Pancreas (tissue), 10 donors: ENCODE measurements around the gene DUSP16. TPM values are rescaled to one million over a fixed set of nuclear protein-coding genes. Genes with fewer than 3 reads are reported as not detected.

ENCODE experiments used
- ATAC-seq, 4 donors: fragments of 200-7000 bp; cut with Tn5 transposase; one replicate each; pipeline versions ENCODE4 v1.8.0 to v1.9.1; 2020; ENCODE audit warnings: mild to moderate bottlenecking in 4 of 4, moderate library complexity in 4 of 4
- DNase-seq, 6 donors: peaks; one replicate each; pipeline ENCODE4 v3.0.0-alpha.2; 2020
- FAIRE-seq: peaks from 2 replicates; lab custom pipeline; 2012; peaks lifted over from hg19 to GRCh38; lab: Jason Lieb, UNC
- H3K27ac ChIP-seq, 4 donors: fragments of 200-600 bp; sonication (generic); 1 replicate in 3 of 4; 2 replicates in 1 of 4; pipeline versions ENCODE4 v1.5.0 to v1.8.0; 2020
- H3K27me3 ChIP-seq, 4 donors: fragments of 200-600 bp; one replicate each; pipeline ENCODE4 v1.8.0; 2021
- H3K36me3 ChIP-seq, 3 donors: fragments of 200-600 bp; sonication (generic) in 1 of 3; one replicate each; pipeline versions ENCODE4 v1.5.0 to v1.8.0; 2020 to 2021
- H3K4me1 ChIP-seq, 3 donors: fragments of 200-600 bp; one replicate each; pipeline ENCODE4 v1.8.0; 2021
- H3K4me3 ChIP-seq, 4 donors: fragments of 200-600 bp; sonication (generic) in 2 of 4; one replicate each; pipeline versions ENCODE4 v1.5.0 to v1.8.0; 2020 to 2021
- H3K9me3 ChIP-seq, 4 donors: fragments of 200-600 bp; one replicate each; pipeline ENCODE4 v1.8.0; 2021
- WGBS, 2 donors: extraction: QIAGEN DNeasy Blood & Tissue Kit; methylation state at CpG; one replicate each; pipeline ENCODE4 v1.1.7; 2013; 5-methylcytosine and 5-hydroxymethylcytosine counted together
- intact Hi-C, 3 donors: fragments of 100-400 bp; cut with DNase I; formaldehyde crosslinking; loops; one replicate each; pipeline versions ENCODE4 v1.11.1 to v1.14.2; 2022
- polyA plus RNA-seq, 2 donors: library from polyadenylated mRNA; stranded (reverse); fragments of 200-250 nt; gene quantifications; one replicate each; pipeline ENCODE4 v1.2.3, GENCODE V29; 2013
- total RNA-seq, 6 donors: library from RNA; stranded (reverse); fragmentation: NEBNext Ultra II Directional in 4 of 6; extraction: Animal tissue kit (Norgen Biotek cat#: 25700) in 4 of 6; gene quantifications; one replicate each; pipeline versions ENCODE4 v1.2.1 to v1.2.4, GENCODE V29; 2021 to 2023
- TF ChIP-seq, protein P1 (sequence below), 4 donors: fragments of 200-600 bp; sonication (generic) in 3 of 4; IDR thresholded peaks; one replicate each; pipeline versions ENCODE4 v1.5.0 to v1.8.0; 2021; ENCODE audit warnings: antibody characterized with exemption in 4 of 4
- donor health status: healthy with polysubstance abuse.
- donor health status: DM: no; HTN: no; CAD: no; lungs with moderate emphysema.
- donor health status: DM: no; HTN: no; CAD: no.
- donor health status: control.
- donor health status: control.
- donor health status: Bipolar disorder and iron deficiency.
- donor health status: DM: yes; HTN: yes; CAD: no.
- donor health status: DM: no; HTN: no; CAD: no.
- donor health status: DM: no; HTN: no; CAD: no.
- donor health status: DM: yes; HTN: yes; CAD: no.

Gene DUSP16
- total and polyA plus RNA-seq, 8 donors, result 5.8 to 38.7 (median 26.5) TPM

DNA sequence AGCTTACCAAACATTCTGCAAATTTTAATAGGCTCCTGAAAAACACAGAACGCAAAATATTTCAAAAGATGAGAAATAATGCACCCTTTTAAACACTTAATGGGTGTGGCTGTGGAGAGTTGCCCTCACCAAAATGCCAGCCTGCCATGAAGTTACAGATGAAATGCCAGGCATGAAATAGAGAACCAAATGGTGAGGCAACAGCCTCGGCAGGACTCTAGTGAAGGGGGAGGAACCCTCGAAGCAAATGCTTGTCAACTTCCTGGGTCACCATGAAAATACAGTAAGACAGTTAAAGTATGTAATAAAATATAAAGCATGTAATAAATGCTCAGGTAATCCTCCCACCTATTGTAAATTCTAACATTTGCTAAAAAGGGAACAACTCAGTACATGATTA is 24.1 kb downstream of the DUSP16 start:
- no peaks in the 10 kb centered on the region for H3K27me3 ChIP-seq
- intact Hi-C loops, result no loop called here
- ATAC-seq, result no peak
- no peak for DNase-seq
- 61 to 74% methylated on average over 3 of the region's 3 CpGs for WGBS, 2 donors
- H3K4me3 ChIP-seq, result no peak overlapping the region
- peak overlapping the region in 2 of 4 donors; percentile 14 to 38 for H3K27ac ChIP-seq
- no peaks in the 10 kb centered on the region for H3K36me3 ChIP-seq
- H3K9me3 ChIP-seq, result no peaks in the 10 kb centered on the region
- FAIRE-seq, result no peak
- H3K4me1 ChIP-seq, result peaks cover 22 to 40% (median 30%) of the 10 kb centered on the region in 3 donors
- TF ChIP-seq, protein P1, sequence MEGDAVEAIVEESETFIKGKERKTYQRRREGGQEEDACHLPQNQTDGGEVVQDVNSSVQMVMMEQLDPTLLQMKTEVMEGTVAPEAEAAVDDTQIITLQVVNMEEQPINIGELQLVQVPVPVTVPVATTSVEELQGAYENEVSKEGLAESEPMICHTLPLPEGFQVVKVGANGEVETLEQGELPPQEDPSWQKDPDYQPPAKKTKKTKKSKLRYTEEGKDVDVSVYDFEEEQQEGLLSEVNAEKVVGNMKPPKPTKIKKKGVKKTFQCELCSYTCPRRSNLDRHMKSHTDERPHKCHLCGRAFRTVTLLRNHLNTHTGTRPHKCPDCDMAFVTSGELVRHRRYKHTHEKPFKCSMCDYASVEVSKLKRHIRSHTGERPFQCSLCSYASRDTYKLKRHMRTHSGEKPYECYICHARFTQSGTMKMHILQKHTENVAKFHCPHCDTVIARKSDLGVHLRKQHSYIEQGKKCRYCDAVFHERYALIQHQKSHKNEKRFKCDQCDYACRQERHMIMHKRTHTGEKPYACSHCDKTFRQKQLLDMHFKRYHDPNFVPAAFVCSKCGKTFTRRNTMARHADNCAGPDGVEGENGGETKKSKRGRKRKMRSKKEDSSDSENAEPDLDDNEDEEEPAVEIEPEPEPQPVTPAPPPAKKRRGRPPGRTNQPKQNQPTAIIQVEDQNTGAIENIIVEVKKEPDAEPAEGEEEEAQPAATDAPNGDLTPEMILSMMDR (IDR thresholded peaks at IDR 0.05), result no peak

DNA sequence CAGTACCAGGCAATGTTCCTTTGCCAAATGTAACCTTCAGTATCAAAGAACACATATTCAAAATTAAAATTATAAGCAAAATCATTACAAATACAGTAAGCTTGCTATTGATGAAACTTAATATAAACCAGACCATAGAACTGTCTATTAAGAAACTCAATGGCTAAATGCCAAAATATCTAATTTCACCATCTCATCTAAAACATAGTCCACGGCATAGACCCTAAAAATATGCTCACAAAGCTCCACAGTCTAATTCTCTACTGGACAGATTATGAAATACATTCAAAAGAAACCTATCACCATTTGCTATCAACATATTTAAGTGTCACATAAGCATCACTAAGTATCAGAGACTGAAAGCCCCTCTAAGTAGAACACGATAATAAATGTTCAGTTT is 25.2 kb downstream of the DUSP16 start:
- H3K36me3 ChIP-seq, result no peaks in the 10 kb centered on the region
- H3K4me3 ChIP-seq, result no peak overlapping the region
- H3K4me1 ChIP-seq, result peaks cover 33 to 44% (median 38%) of the 10 kb centered on the region in 3 donors
- TF ChIP-seq, protein P1 (IDR thresholded peaks at IDR 0.05), result no peak
- no peaks in the 10 kb centered on the region for H3K27me3 ChIP-seq
- no peak for ATAC-seq
- 90 to 91% methylated on average over 2 of the region's 2 CpGs for WGBS, 2 donors
- no peaks in the 10 kb centered on the region for H3K9me3 ChIP-seq
- no peak for DNase-seq
- H3K27ac ChIP-seq, result no peak overlapping the region
- no peak for FAIRE-seq
- intact Hi-C loops, result no loop called here

DNA sequence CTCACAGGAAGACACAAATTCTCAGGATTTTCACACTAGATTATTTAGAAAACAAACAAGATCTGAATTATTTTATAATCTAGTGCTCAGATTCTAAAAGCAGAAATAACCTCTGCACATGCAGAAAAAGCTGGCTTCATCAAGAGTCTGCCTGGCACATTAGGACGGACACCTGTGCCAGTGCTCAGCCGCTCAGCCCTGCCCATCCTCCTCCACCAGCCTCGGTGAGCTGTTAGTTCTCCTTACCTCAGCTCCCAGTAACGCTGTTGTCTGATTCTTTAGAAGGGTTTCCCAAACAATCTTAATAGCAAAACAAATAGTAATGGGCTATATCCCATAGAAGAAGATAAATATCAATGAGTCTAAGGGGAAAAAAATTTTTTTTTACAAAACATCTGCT is 27.7 kb downstream of the DUSP16 start:
- Histone ChIP-seq H3K36me3 (no peaks in the 10 kb centered on the region), H3K4me3 (no peak overlapping the region), H3K27me3 (no peaks in the 10 kb centered on the region), H3K4me1 (peaks cover 38 to 49% (median 39%) of the 10 kb centered on the region in 3 donors), H3K9me3 (no peaks in the 10 kb centered on the region), H3K27ac (peak overlapping the region in 1 of 4 donors; percentile 87)
- FAIRE-seq (no peak), DNase-seq (peak in 5 of 6 donors; percentile 38 to 63 (median 61)), ATAC-seq (peak; percentile 46 to 77 (median 72))
- TF ChIP-seq, protein P1 (IDR thresholded peaks at IDR 0.05), result no peak
- intact Hi-C loops, result no loop called here
- WGBS, 2 donors, result 27 to 32% methylated on average over 4 of the region's 4 CpGs

DNA sequence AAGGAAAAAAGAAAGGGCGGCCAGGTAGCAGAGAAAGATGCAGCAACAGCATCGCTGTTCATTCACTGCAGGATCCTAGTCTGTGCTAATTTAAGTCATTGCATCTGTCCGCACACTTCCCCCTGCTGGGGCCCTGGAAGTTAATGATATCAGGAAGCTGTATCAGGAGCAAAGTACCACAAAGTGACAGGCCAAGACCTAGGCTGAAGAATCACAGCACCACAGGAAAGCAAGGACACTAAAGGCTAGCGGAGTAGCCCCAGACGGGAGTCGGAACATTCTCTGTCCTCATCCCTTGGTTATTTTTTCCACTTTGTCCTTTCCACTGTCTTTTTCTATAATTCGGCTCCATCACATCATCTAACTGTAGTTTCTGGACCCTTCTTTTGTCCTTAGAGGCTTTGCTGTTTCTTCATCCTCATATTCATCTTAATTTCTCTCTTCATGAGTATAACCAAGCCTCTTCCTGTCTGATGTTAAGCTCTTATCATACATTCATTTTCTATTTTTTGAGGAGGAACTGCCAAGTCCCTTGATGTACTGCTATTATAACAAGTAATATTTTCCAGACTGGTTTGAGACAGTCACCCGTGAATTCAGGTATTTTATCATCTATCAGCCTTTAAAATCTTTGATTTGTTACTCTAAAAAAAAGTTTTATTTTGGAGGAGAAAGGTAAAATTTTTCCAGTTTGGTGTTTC is 28.3 kb downstream of the DUSP16 start:
- FAIRE-seq, result no peak
- DNase-seq, result no peak
- H3K4me1 ChIP-seq, result peaks cover 35 to 48% (median 39%) of the 10 kb centered on the region in 3 donors

More for the DNA sequence above, 28.3 kb downstream of the DUSP16 start:
- peak overlapping the region in 2 of 4 donors; percentile 75 to 87 for H3K27ac ChIP-seq
- no peaks in the 10 kb centered on the region for H3K9me3 ChIP-seq
- TF ChIP-seq, protein P1 (IDR thresholded peaks at IDR 0.05), result no peak
- no peaks in the 10 kb centered on the region for H3K36me3 ChIP-seq
- 53% methylated on average over 8 of the region's 8 CpGs for WGBS, 2 donors
- peak; percentile 41 to 56 (median 49) for ATAC-seq
- intact Hi-C loops, result no loop called here
- no peaks in the 10 kb centered on the region for H3K27me3 ChIP-seq
- H3K4me3 ChIP-seq, result no peak overlapping the region
